Activated CD8-positive, alpha-beta memory T cell treated with anti-CD3 and anti-CD28 coated beads for 4 hours (primary cell): ENCODE measurements around the gene PPP1R15A.
"Not testable (repeated sequence)": the region's sequence is repeated elsewhere in the genome, so short reads cannot be mapped to it uniquely, and the experiment has no call there.

Experiments used
- DNase-seq, 2 donors: peaks; one replicate each; pipeline ENCODE4 v3.0.0-alpha.2; 2020; ENCODE audit warnings: low read depth in 2 of 2

PPP1R15A gene

DNA sequence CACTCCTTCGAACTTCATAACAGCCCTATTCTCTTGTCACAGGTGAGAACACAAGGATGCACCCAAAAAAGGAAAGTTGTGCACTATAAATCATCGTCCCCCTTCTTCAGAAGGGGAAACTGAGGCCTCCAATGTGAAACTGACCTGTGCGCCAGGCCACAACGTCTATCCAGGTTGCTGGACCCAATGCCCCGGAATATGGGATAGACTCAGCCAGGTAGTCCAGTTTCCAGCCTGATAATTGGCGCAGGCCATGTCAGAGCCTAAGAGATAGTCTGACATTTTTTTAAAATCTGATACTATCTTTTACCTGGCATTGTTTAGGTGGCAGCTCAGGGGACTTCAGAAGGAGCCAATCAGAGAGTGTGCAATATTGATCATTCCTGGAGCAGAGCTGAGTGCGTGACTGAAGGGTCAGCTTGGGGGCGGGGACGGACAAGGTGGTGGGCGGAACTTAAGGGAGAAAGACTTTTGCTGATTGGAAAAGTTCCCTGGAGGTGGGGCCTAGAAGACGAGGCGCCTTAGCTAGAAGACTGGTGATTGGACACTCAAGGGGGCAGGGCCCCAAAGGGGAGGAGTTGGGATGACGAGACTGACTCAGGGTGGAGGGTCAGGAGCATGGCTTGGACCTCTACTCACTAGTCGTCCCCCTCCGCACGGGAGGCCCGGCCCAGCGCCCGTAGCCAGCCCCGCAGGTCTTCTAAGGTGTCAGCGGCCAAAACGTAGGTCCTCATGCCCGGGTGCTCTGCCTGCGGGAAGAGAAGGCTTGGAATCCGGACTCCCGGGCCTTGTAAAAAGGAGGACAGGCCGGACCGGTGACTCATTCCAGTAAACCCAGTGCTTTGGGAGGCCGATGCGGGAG, 12.3 kb upstream of the PPP1R15A start:
- DNase-seq, result no peak

DNA sequence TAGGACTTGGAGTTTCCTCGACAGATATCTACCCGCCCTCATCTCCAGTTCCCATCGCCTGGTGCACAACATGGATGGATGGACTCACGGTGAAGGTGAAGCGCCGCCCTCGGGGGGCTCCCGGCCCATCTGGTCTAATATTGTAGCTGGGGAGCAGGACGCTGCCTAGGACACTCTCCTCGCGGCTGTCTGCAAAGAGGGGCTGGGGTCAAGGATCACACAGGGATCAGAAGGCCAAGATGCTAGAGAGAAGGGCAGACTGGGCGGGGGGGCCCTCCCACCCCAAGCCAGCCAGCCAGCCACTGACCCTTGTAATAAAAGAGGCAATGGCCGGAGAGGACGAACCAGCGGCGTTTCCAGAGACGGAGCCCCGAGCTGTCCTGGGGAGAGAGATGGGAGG, 10.9 kb upstream of the PPP1R15A start:
- DNase-seq, result no peak

DNA sequence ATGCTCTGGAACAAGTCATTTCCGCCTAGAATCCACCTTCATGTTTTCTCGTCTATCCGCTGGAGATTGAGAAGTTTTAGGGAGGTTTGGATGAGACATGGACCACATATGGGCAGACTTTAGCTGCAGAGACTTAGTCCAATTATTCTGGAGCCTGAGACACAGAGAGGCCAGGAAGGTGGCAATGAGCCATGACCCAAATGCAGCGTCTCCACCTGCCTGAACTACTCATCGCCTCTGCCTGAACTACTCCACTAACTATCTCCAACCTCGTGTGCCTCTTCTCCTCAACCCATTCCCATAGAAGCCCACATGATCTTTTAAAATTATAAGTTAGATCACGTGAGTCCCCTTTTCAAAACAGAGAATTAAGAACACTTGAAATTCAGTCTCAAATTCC, 9.4 kb upstream of the PPP1R15A start:
- DNase-seq, result no peak

DNA sequence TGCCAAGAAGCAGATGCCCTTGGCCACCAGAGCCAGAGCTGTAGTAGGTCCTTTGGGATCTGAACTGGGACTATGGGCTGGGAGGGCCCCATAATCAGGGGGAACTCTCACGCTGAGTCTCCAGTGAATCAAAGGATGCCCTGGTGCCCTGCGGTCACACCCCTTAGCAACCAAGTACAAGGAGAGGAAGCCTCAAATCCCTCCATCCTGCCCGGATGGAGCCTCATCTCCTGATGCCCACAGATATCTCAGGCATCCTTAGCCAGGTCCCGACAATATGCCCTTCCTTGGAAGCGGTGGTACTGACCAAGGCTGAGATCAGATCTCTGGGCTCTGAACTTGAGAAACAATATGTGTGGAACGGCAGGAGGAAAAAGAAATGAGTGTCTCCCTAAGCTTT, 5.5 kb upstream of the PPP1R15A start:
- no peak for DNase-seq

DNA sequence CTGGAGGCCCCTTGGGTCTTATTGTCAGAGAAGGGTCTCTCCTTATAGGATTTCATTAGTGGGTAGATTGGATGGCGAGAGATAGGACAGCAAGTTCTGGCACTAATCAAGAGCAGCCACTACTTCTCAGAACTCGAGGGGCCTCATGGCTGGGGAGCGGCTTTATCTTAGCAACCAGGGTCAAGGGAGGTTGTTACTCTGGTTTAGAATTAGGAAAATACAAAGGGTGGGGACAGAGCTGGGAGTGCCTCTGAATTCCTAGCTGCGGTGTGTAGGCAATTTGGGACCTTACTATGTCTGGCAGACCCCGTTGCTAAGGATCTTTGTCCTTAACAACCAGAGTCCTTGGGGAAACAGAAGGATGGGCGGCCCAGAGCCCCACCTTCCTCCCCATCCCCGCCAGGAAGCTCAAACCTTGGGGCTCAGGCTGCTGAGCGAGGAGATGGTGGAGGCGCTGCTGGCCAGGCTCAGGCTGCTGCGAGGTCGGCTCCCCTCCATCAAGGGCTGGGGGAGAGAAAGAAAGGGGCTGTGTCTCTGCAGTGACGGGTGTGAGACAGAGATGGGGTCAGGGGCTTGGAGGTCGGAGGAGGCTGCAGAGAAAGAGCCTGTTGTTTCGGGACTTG, 5.0 kb upstream of the PPP1R15A start:
- no peak for DNase-seq

DNA sequence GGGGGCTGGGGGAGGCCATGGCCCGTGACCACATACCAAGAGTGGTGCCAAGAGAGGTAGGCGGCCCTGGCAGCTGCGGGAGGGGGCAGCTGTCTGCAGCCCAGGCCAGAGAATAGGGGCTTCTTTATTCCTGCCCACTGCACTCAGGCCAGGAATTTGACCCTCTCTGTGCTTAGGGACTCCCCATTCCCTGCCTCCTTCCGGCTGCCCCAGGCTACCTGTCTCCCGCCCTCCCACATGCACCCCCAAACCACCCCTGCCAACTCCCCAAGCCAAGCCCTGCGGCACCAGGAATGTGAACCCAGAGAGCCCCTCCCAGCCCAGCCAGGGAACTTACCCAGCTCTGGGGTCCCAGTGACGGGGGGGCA, 4.5 kb upstream of the PPP1R15A start:
- no peak for DNase-seq

DNA sequence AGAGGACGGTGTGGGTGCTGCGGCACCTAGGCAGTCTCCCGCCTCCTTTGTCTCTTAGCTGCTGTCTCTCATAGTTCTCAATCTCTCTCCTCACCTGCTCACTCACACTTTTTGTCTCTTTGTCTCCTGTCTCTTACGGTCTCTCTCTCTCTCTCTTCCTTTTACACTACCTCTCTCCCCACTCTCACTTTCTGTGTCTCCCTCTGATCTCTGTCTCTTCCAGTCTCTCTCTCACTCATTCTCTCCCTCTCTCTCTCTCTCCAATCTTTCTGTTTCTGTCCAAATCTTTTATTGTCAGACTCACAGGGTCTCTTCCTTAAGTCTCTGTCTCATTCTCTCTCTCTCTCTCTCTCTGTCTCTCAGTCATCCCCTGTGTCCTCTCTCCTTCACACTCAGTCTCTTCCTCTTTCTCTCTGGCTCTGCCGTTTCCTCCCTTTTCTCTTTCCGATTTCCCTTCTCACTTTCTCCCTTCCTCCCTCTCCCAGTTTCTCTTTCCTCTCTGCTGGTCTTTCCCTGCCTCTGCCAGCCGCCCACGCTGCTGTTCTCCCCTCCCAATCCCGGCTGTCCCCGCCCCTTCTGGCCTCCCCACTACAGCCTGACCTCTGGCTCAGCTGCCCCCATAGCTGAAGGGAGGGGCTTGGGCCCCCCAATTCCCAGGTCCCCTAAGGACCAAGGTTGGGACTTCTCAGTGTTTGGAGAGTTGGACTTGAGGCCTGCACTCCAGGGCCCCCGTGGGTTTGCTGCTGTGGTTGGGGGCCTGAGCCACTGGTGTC, 3.9 kb upstream of the PPP1R15A start, which contains the start of gene PLEKHA4:
Gene PLEKHA4 (minus strand): TSS at position 504 of the 773 bp plus-strand sequence. CDS start 997 bp downstream, outside the sequence.
- DNase-seq, result no peak

DNA sequence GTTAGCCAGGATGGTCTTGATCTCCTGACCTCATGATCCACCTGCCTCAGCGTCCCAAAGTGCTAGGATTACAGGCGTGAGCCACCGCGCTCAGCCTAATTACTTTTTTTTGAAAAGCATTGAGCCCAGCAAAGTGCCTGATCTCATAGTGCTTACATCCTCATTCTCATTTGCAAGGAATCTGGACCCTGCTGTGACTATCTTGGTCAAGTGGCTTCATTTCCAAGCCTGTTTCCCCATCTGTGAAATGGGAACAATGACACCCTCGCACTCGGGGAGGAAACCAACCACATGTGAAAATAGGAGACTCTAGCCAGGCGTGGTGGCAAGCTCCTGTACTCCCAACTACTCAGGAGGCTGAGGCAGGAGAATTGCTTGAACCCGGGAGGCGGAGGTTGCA, 2.2 kb upstream of the PPP1R15A start:
- no peak for DNase-seq

DNA sequence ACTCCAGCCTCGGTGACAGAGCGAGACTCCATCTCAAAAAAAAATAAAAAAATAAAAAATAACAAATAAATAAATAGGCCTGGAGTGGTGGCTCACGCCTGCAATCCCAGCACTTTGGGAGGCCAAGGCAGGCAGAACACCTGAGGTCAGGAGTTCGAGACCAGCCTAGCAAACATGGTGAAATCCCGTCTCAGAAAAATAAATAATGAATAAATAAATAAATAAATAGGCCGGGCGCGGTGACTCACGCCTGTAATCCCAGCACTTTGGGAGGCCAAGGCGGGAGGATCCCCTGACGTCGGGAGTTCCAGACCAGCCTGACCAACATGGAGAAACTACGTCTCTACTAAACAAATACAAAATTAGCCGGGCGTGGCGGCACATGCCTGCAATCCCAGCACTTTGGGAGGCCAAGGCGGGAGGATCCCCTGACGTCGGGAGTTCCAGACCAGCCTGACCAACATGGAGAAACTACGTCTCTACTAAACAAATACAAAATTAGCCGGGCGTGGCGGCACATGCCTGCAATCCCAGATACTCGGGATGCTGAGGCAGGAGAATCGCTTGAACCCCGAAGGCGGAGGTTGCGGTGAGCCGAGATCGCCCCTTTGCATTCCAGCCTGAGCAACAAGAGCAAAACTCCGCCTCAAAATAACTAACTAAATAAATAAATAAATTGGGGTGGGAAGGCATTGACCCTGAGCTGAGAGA, 595 bp upstream of the PPP1R15A start:
- not testable (repeated sequence) for DNase-seq

DNA sequence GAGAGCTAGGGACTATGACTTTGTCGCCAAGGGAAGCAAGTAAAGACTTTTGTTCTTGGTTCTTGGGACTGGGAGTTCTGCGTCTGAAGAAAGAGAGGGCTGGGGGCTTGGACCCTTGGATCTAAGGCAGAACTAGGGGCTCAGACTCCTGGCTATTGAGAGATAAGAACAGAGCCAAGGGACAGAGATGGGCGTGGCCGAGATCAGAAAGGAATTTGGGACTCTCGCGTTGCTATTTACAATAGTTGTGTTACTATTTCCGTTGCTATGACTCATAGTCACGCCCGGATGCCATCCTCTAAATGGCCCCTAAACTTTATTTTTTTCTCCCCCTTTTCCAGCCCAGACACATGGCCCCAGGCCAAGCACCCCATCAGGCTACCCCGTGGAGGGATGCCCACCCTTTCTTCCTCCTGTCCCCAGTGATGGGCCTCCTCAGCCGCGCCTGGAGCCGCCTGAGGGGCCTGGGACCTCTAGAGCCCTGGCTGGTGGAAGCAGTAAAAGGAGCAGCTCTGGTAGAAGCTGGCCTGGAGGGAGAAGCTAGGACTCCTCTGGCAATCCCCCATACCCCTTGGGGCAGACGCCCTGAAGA, 759 bp downstream of the PPP1R15A start:
- DNase-seq, result peak; percentile 51 to 61

DNA sequence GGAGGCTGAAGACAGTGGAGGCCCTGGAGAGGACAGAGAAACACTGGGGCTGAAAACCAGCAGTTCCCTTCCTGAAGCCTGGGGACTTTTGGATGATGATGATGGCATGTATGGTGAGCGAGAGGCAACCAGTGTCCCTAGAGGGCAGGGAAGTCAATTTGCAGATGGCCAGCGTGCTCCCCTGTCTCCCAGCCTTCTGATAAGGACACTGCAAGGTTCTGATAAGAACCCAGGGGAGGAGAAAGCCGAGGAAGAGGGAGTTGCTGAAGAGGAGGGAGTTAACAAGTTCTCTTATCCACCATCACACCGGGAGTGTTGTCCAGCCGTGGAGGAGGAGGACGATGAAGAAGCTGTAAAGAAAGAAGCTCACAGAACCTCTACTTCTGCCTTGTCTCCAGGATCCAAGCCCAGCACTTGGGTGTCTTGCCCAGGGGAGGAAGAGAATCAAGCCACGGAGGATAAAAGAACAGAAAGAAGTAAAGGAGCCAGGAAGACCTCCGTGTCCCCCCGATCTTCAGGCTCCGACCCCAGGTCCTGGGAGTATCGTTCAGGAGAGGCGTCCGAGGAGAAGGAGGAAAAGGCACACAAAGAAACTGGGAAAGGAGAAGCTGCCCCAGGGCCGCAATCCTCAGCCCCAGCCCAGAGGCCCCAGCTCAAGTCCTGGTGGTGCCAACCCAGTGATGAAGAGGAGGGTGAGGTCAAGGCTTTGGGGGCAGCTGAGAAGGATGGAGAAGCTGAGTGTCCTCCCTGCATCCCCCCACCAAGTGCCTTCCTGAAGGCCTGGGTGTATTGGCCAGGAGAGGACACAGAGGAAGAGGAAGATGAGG, 1.5 kb downstream of the PPP1R15A start:
- DNase-seq, result no peak

DNA sequence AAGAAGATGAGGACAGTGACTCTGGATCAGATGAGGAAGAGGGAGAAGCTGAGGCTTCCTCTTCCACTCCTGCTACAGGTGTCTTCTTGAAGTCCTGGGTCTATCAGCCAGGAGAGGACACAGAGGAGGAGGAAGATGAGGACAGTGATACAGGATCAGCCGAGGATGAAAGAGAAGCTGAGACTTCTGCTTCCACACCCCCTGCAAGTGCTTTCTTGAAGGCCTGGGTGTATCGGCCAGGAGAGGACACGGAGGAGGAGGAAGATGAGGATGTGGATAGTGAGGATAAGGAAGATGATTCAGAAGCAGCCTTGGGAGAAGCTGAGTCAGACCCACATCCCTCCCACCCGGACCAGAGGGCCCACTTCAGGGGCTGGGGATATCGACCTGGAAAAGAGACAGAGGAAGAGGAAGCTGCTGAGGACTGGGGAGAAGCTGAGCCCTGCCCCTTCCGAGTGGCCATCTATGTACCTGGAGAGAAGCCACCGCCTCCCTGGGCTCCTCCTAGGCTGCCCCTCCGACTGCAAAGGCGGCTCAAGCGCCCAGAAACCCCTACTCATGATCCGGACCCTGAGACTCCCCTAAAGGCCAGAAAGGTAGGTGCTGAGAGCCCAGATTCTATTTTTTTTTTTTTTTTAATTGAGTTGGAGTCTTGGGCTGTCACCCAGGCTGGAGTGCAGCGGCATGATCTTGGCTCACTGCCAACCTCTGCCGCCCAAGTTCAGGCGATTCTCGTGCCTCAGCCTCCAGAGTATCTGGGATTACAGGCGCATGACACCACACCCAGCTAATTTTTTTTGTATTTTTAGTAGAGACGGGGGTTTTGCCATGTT, 2.3 kb downstream of the PPP1R15A start:
- DNase-seq, result no peak

DNA sequence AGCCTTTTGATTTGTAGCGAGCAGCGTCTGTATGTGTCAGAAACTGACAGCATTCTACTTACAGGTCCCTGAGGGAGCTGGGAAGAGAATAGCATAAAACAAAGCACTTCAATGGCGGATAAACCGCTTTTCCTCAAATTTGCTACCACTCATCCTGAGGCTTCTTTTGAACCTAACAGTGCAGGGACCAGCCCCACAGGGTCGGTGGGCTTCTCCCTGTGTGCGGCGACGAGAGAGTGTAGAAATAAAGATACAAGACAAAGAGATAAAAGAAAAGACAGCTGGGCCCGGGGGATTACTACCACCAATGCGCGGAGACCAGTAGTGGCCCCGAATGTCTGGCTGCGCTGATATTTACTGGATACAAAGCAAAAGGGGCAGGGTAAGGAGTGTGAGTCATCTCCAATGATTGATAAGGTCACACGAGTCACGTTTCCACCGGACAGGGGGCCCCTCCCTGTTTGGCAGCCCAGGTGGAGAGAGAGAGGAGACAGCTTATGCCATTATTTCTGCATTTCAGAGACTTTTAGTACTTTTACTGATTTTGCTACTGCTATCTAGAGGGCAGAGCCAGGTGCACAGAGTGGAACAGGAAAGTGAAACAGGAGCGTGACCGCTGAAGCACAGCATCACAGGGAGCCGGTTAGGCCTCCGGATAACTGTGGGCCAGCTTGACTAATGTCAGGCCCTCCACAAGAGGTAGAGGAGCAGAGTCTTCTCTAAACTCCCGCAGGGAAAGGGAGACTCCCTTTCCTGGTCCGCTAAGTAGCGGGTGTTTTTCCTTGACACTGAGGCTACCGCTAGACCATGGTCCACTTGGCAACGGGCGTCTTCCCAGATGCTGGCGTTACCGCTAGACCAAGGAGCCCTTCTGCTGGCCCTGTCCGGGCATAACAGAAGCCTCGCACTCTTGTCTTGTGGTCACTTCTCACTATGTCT, 4.1 kb downstream of the PPP1R15A start:
- DNase-seq, result not testable (repeated sequence)

DNA sequence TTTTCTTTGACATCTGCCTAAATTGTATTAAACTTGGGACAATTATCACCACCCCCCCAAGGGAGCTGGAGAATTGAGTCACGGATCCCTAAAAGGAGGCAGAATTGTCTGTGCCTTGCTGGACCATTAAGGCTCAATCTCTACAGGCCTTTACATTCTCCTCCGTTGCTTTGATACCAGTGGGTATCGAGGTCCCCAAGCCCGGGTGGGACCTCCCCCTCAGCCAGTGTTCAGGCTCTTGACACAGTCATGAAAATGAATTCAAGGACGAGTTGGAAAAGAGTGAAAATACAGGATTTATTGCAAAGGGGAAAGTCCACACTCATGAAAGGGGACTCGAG, 5.6 kb downstream of the PPP1R15A start:
- no peak for DNase-seq

DNA sequence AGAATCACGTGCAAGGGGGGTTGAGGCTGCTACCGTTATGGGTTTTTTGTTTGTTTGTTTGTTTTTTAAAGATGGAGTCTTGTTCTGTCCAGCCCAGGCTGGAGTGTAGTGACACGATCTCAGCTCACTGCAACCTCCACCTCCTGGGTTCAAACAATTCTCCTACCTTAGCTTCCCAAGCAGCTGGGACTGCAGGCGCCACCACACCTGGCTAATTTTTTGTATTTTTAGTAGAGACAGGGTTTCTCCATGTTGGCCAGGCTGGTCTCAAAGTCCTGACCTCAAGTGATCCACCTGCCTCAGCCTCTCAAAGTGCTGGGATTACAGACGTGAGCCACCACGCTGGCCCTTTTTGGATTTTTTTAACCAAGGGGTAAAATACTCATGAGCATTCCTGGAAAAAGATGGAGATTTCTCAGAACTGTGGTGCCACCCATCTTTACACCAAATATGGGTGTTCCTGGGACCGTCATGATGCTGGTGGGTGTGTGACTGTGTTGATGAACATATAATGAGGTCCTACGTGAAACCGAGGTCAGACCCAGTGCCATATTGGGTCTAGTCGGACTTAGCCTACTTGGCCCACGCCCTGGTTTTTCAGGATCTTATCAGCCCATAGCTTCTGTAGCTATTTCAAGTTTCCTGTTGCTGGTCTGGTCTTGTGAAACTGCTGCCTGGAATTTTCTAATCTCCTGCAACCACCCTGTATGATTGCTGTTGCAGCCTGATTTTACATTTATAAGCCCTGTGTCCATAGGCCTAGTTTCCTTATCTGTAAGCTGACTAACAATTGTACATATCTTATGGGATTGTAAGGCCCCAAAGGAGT, 6.2 kb downstream of the PPP1R15A start:
- no peak for DNase-seq

DNA sequence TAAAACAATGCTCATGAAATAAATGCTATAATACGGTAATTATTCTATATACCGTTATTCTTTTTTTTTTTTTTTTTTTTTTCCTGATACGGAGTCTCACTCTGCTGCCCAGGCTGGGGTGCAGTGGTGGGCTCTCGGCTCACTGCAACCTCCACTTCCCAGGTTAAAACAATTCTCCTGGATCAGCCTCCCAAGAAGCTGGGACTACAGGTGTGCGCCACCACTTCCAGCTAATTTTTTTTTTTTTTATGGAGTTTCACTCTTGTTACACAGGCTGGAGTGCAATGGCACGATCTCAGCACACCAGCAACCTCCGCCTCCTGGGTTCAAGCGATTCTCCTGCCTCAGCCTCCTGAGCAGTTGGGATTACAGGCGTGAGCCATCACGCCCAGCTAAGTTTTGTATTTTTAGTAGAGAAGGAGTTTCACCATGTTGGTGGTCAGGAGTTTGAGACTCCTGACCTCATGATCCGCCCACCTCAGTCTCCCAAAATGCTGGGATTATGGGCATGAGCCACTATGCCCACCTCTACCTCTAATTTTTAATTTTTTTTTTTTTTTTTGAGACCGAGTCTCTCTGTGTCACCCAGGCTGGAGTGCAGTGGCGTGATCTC, 6.9 kb downstream of the PPP1R15A start:
- DNase-seq, result no peak

DNA sequence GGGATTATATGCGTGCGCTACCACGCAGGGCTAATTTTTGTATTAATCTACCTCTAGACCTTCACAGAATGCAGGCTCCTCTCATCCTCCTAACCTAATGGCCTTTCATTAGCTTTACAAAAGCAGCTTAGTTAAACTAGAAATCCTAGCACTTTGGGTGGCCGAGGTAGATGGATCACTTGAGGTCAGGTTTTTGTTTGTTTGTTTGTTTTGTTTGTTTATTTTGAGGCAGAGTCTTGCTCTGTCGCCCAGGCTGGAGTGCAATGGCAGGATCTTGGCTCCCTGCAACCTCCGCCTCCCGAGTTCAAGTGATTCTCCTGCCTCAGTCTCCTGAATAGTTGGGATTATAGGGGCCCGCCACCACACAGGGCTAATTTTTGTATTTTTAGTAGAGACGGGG, 7.5 kb downstream of the PPP1R15A start:
- DNase-seq, result not testable (repeated sequence)
